Aorta (tissue), 5 donors: ENCODE data around the gene ARL8B. TPM values are rescaled to one million over a fixed set of nuclear protein-coding genes. Genes with fewer than 3 reads are reported as not detected.
A peak's percentile ranks its signal among the peaks of the same experiment; 100 is the strongest.
"Not testable (repeated sequence)": the region's sequence is repeated elsewhere in the genome, so short reads cannot be mapped to it uniquely, and the experiment has no call there.

Source experiments
- ATAC-seq: fragments of 200-7000 bp; cut with Tn5 transposase; one replicate; pipeline ENCODE4 v1.9.1; 2022; ENCODE audit warnings: moderate library complexity; ENCODE audit not compliant: low FRiP score
- DNase-seq, 2 donors: peaks; one replicate each; pipeline ENCODE4 v3.0.0-alpha.2; 2020
- H3K27ac ChIP-seq, 2 donors: one replicate each; pipeline ENCODE4 v1.5.1; 2013; ENCODE audit warnings: low read length in 2 of 2, mild to moderate bottlenecking in 2 of 2, moderate library complexity in 2 of 2, control low read depth in 1 of 2, inconsistent platforms in 1 of 2, low read depth in 1 of 2
- H3K27me3 ChIP-seq, 2 donors: one replicate each; pipeline ENCODE4 v1.6.1; 2013; ENCODE audit warnings: control low read depth in 1 of 2, low read length in 1 of 2, mild to moderate bottlenecking in 1 of 2, moderate library complexity in 1 of 2; ENCODE audit not compliant: insufficient read depth in 2 of 2, control insufficient read depth in 1 of 2
- H3K36me3 ChIP-seq, 2 donors: one replicate each; pipeline ENCODE4 v1.6.1; 2013; ENCODE audit warnings: control low read depth in 1 of 2, low read length in 1 of 2, mild to moderate bottlenecking in 1 of 2; ENCODE audit not compliant: insufficient read depth in 2 of 2, control insufficient read depth in 1 of 2
- H3K4me1 ChIP-seq, 2 donors: one replicate each; pipeline ENCODE4 v1.6.1; 2013; ENCODE audit warnings: low read length in 2 of 2, control low read depth in 1 of 2, mild to moderate bottlenecking in 1 of 2, moderate library complexity in 1 of 2; ENCODE audit not compliant: insufficient read depth in 2 of 2, control insufficient read depth in 1 of 2
- H3K4me3 ChIP-seq, 2 donors: one replicate each; pipeline ENCODE4 v1.5.1; 2013; ENCODE audit warnings: low read length in 2 of 2, control low read depth in 1 of 2, mild to moderate bottlenecking in 1 of 2
- H3K9me3 ChIP-seq: one replicate; pipeline ENCODE4 v1.6.1; 2013; ENCODE audit warnings: mild to moderate bottlenecking, low read length; ENCODE audit not compliant: control insufficient read depth
- WGBS, 2 donors: extraction: QIAGEN DNeasy Blood & Tissue Kit; methylation state at CpG; one replicate each; pipeline ENCODE4 v1.1.7; 2013; 5-methylcytosine and 5-hydroxymethylcytosine counted together
- intact Hi-C, 2 donors: fragments of 100-400 bp; cut with DNase I; formaldehyde crosslinking; loops; one replicate each; pipeline versions ENCODE4 v1.14.2 to v1.15.0; 2022
- long read RNA-seq, 2 donors: library from polyadenylated mRNA; unstranded; transcript quantifications; one replicate each; pipeline ENCODE4 v2.0.0, GENCODE V29; 2020 to 2021
- polyA plus RNA-seq, 2 donors: library from polyadenylated mRNA; stranded (reverse); fragments of 200-250 nt; gene quantifications; one replicate each; pipeline ENCODE4 v1.2.3, GENCODE V29; 2013
- total RNA-seq, 2 donors: library from RNA; stranded (reverse); fragmentation: NEBNext Ultra II Directional; extraction: Animal tissue kit (Norgen Biotek cat#: 25700); gene quantifications; one replicate each; pipeline ENCODE4 v1.2.1, GENCODE V29; 2021
- donor health status: healthy with polysubstance abuse.
- donor health status: Bipolar disorder and iron deficiency.
- donor health status: DM: no; HTN: no; CAD: no.
- donor health status: DM: no; HTN: no; CAD: no.
- donor health status: DM: yes; HTN: yes; CAD: no.

Gene ARL8B
- total RNA-seq (10 to 100 TPM; 56.0 to 61.3 TPM), polyA plus RNA-seq (10 to 100 TPM; 44.1 to 53.6 TPM)
- long read RNA-seq, donor 1, transcript ARL8B-201 (7 exons, 3,005 nt): major isoform, 48 of 56 reads
- long read RNA-seq, donor 1, partial matches to known transcripts: 1 of 56 reads
- long read RNA-seq, donor 1, other reads (novel, unspliced or antisense): 6 of 56 reads
- long read RNA-seq, donor 2, transcript ARL8B-201 (7 exons, 3,005 nt): major isoform, 30 of 35 reads
- long read RNA-seq, donor 2, partial matches to known transcripts: 0 of 35 reads
- long read RNA-seq, donor 2, other reads (novel, unspliced or antisense): 5 of 35 reads

GRCh38 chr3:5122030-5122740, at the start of gene ARL8B:
TSS of gene ARL8B (plus strand) at chr3:5122292. CDS start at chr3:5122466, 174 bp downstream.
- ATAC-seq (peak; percentile 99), DNase-seq (peak; percentile 96 to 98)
- 0% methylated on average over 68 to 74 of the region's 74 CpGs for WGBS, 2 donors
- Histone ChIP-seq H3K27ac (peak within 1 kb of the TSS; percentile 36 to 81), H3K36me3 (no peaks in the 10 kb centered on the region), H3K27me3 (no peaks in the 10 kb centered on the region), H3K4me3 (peak within 1 kb of the TSS; percentile 68 to 94), H3K9me3 (no peaks in the 10 kb centered on the region), H3K4me1 (peaks cover 0 to 4% of the 10 kb centered on the region in 2 donors)
- intact Hi-C loops: loop anchor here (1.0 to 5.0 kb wide), 2 partner anchors 65 kb away; partner anchors contain the start of gene EDEM1 (in 2 of the 2)

- 84 to 86% methylated on average over 4 of the region's 4 CpGs for WGBS, 2 donors
Measured at GRCh38 chr3:5073374-5074085, 48.6 kb upstream of the ARL8B start.

GRCh38 chr3:5078151-5078550, 43.9 kb upstream of the ARL8B start:
- Histone ChIP-seq H3K4me3 (no peak overlapping the region), H3K36me3 (no peaks in the 10 kb centered on the region), H3K9me3 (no peaks in the 10 kb centered on the region), H3K27ac (no peak overlapping the region), H3K27me3 (no peaks in the 10 kb centered on the region), H3K4me1 (no peaks in the 10 kb centered on the region)
- no peak for DNase-seq
- 54 to 66% methylated on average over 4 of the region's 4 CpGs for WGBS, 2 donors
- intact Hi-C loops: no loop called here
- ATAC-seq: no peak

More at GRCh38 chr3:5073374-5074085, 48.6 kb upstream of the ARL8B start:
- intact Hi-C loops: no loop called here
- Histone ChIP-seq H3K9me3 (no peaks in the 10 kb centered on the region), H3K4me1 (no peaks in the 10 kb centered on the region), H3K27me3 (no peaks in the 10 kb centered on the region), H3K4me3 (no peak overlapping the region), H3K36me3 (no peaks in the 10 kb centered on the region), H3K27ac (no peak overlapping the region)
- ATAC-seq (no peak), DNase-seq (no peak)

GRCh38 chr3:5079761-5080160, 42.3 kb upstream of the ARL8B start:
- Histone ChIP-seq H3K4me3 (no peak overlapping the region), H3K27ac (no peak overlapping the region), H3K36me3 (no peaks in the 10 kb centered on the region), H3K27me3 (no peaks in the 10 kb centered on the region), H3K4me1 (no peaks in the 10 kb centered on the region), H3K9me3 (no peaks in the 10 kb centered on the region)
- DNase-seq (no peak), ATAC-seq (no peak)
- 84 to 91% methylated on average over 3 of the region's 3 CpGs for WGBS, 2 donors
- intact Hi-C loops: no loop called here

- H3K4me1 ChIP-seq: no peaks in the 10 kb centered on the region
- no peaks in the 10 kb centered on the region for H3K27me3 ChIP-seq
- no peaks in the 10 kb centered on the region for H3K36me3 ChIP-seq
- no peaks in the 10 kb centered on the region for H3K9me3 ChIP-seq
- no peak for ATAC-seq
- 90 to 92% methylated on average over 15 of the region's 15 CpGs for WGBS, 2 donors
- DNase-seq: no peak
- H3K4me3 ChIP-seq: no peak overlapping the region
- H3K27ac ChIP-seq: no peak overlapping the region
- intact Hi-C loops: no loop called here
Measured at GRCh38 chr3:5080779-5081550, 41.1 kb upstream of the ARL8B start.

- ATAC-seq, H3K4me1 ChIP-seq, H3K9me3 ChIP-seq, H3K4me3 ChIP-seq, H3K27me3 ChIP-seq, intact Hi-C loops, H3K27ac ChIP-seq, DNase-seq, H3K36me3 ChIP-seq: not testable (repeated sequence)
- 83 to 84% methylated on average over 17 to 18 of the region's 18 CpGs for WGBS, 2 donors
Measured at GRCh38 chr3:5081973-5082788, 39.9 kb upstream of the ARL8B start.

GRCh38 chr3:5082789-5083115, 39.3 kb upstream of the ARL8B start:
- no peaks in the 10 kb centered on the region for H3K27me3 ChIP-seq
- H3K4me1 ChIP-seq: no peaks in the 10 kb centered on the region
- no peak overlapping the region for H3K27ac ChIP-seq
- intact Hi-C loops: no loop called here
- H3K36me3 ChIP-seq: no peaks in the 10 kb centered on the region
- ATAC-seq (no peak), DNase-seq (no peak)
- H3K9me3 ChIP-seq: no peaks in the 10 kb centered on the region
- no peak overlapping the region for H3K4me3 ChIP-seq
- WGBS, 2 donors: 84 to 88% methylated on average over 7 of the region's 7 CpGs

- H3K27me3 ChIP-seq: no peaks in the 10 kb centered on the region
- no peak for DNase-seq
- H3K9me3 ChIP-seq: no peaks in the 10 kb centered on the region
- WGBS, 2 donors: 88 to 89% methylated on average over 5 of the region's 5 CpGs
- no peaks in the 10 kb centered on the region for H3K36me3 ChIP-seq
- H3K4me1 ChIP-seq: no peaks in the 10 kb centered on the region
- H3K4me3 ChIP-seq: no peak overlapping the region
- ATAC-seq: no peak
- H3K27ac ChIP-seq: no peak overlapping the region
- intact Hi-C loops: no loop called here
Measured at GRCh38 chr3:5084224-5084623, 37.9 kb upstream of the ARL8B start.
